GM18867 (cell line): ENCODE results near the gene GLI3.
"Not testable (repeated sequence)": the region's sequence is repeated elsewhere in the genome, so short reads cannot be mapped to it uniquely, and the experiment has no call there.

Source experiments
- ATAC-seq: cut with Tn5 transposase; IDR thresholded peaks from one replicate; pipeline ENCODE4 v1.9.1; 2021; ENCODE audit warnings: mild to moderate bottlenecking, moderate library complexity; ENCODE audit not compliant: unreplicated experiment

The GLI3 gene

DNA sequence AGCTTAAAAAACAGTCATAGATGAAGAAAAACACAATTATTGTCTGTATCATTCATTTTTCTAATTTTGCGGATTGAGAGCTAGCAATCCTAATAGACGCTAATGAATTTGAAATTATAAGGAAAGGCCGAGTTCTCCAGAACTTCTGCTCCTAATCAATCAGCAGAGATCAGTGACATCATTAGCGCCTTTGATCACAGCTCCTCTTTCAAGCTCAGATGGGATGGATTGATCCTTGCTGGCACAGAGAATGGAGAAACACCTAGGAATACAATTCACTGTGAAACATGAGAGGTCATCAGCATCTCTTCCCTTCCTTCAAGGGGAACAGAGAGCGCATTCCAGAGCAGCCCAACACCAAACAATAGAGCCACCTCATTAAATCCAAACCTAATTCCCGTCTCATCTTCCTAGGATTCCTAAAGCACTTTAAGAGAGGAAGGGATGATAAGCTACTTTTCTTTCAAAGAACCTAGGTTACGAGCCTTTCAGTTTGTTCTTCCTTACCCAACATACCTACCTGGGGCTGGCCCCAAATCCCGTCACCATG lies 24.4 kb downstream of the GLI3 start:
- no peak for ATAC-seq

DNA sequence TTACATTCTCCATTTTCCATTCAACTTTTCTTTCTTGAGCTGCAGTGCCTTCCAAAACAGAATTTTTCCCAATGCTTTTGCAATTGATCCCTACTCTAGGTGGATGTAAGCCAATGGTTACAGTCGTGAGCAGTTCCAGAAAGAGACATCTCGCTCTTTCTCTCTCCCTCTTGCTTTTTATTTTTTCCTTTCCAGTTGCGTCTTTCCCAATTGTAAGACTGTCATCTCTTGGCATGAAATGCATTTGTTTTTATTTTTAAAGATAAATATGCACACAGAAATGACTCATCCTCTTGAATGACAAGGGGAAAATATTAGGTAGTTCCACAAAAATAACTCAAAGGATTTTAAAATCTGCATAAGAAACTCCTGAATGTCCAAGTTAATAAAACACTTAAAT lies 25.1 kb downstream of the GLI3 start:
- no peak for ATAC-seq

DNA sequence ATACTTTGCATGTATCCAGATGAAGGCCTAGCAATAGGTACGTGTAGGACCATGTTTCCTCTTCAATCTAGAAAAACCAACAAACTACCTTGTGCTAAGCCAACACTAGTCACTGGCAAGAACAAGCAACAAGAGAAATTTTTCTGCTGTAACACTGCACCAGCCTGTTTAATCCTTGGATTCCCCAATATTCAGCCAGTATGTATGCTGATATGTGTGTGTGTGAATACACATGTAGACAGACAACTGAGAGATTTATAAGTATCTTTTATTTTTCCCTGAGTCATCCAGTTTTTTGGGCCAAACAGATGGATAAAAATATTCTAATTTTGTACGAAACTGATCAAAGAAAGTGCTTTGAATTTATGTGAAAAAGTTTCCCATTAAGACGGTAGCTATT lies 26.2 kb downstream of the GLI3 start:
- ATAC-seq = no peak

- no peak for ATAC-seq
Measured at GRCh38 chr7:42210333-42210732, 26.7 kb downstream of the GLI3 start.

DNA sequence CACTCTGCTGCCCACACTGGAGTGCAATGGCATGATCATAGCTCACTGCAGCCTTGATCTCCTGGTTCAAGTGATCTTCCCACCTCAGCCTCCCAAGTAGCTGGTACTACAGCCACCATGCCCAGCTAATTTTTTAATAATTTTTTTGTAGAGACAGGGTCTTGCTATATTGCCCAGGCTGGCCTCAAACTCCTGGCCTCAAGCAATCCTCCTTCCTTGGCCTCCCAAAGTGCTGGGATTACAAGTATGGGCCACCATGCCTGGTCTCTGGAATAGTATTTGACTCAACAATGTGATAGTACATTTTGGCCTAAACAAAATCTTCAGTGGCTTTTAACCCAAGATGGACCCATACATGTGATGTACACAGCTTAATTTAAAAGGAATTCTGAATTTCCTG lies 27.9 kb downstream of the GLI3 start:
- not testable (repeated sequence) for ATAC-seq

DNA sequence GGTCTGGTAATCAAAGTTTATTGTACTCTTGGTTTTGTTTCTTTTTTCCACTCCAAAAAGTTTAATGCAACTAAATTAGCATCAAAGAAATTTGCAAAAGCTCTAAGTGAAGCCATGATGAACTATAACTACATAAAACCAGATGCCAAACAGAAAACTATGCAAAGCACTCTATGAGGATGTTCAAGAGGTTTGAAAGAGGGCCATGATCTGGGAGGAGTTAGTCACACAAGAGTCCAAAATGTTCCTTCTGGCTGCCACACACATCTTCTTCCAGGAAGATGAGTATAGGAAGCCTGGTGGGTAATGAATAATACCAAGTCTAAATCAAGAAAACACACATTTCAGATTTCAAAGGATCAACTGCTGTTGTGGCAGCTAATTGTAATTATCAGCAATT lies 28.4 kb downstream of the GLI3 start:
- ATAC-seq = no peak

DNA sequence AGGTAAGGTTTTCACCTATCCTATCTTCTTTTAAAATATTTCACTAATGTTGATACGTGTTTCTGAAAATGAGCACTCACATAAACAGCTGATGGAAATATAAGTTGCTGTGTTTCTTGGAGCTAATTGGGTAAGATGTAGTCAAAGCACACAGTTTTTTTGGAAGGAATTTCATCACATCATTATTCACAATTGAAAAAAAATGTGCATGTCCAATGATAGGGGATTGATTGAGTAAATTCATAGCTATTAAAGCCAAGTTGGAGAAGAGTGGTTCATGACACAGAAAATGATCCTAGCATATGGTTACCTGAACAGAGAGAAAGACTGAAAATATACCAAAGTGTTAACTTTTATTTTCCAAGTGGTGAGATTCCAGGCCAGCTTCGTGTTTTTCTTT lies 29.6 kb downstream of the GLI3 start:
- ATAC-seq = no peak

- no peak for ATAC-seq
Measured at GRCh38 chr7:42203336-42203735, 33.7 kb downstream of the GLI3 start.

DNA sequence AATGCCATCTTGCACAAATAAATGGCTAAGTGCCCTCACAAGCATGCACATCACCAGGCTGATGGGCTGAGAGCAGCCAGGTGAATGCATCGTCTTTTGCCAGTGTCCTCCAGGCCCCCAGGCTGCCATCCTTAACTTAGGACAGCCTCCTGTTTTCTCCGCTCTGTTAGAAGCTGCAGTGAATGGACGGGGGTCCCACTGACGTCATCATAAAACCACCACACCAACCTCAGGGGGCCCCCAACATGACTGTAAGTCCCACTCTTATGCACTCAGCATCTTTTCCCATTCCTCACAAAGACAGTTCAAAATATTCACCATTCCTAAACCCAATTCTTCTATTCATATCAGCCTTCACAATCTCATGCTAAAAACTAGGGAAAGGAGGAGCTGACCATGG lies 34.4 kb downstream of the GLI3 start:
- no peak for ATAC-seq

DNA sequence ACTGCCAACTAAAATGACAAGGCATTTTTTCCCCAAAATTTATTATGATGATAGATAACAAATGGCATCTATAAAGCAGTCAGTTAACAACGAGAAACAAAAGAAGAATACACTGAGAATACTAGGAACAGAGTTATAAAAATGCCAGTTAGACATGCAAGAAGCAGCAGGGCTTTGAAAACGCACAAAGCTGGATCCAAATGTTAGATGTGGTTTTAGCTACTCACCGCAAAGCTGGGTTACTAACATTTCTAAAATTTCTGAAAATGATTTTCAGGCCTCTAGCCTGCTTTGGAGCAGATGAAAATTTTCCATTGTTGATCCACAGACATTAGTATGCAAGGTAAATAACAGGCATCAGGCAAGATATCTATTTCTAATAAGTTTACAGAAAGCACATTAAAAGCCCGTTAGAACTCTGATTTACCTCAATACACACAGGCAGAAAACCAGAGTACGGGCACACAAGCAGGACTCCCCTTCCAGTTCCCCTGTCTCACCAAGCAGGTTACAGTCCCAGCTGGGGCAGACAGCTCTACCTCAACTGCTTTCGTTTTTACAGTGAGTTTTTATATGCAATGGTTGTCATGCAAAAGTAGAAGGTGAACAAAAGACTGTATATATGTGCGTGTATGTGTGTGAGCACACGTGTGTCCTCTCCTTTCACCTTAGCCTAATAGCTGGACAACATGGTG lies 37.9 kb downstream of the GLI3 start:
- no peak for ATAC-seq

- ATAC-seq = no peak
Measured at GRCh38 chr7:42198296-42198695, 38.7 kb downstream of the GLI3 start.

DNA sequence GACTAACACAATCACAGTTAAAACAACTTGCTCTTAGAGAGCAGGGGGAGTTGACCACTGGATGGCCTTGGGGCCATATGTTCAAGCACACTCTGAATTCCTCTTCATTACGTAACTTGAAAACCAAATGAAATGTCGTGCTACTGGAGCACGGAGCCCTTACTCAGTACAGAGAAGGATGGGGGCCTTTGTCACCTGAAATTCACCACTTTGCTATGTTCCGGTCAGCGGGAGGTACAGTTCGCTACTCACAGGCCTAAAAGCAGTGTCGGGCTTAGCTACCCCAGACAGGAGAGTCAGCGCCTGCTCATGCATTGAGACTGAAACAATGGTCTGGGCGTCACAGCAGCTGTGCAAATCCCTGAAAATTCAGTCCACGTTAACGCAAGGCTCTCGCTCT lies 39.6 kb downstream of the GLI3 start:
- no peak for ATAC-seq

DNA sequence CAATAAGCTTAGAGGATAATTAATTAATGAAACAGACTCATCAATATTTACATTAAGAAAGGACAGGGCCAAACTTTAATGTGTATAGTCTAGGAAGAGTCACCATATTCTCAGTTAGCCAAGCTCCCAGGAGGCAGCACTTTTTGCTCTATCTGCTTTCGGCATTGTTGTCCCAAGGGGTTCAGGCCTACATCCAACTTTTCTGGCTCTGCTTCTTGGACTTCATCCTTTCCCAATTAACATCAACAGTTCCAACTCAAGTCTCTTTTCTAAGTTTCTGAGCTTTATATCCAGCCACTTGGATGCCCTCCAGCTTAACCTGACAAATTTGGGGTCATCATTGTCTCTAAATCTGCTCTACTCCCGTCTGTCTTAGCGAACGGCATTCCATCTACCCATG lies 42.8 kb downstream of the GLI3 start:
- no peak for ATAC-seq

- no peak for ATAC-seq
Measured at GRCh38 chr7:42193471-42194129, 43.4 kb downstream of the GLI3 start.

DNA sequence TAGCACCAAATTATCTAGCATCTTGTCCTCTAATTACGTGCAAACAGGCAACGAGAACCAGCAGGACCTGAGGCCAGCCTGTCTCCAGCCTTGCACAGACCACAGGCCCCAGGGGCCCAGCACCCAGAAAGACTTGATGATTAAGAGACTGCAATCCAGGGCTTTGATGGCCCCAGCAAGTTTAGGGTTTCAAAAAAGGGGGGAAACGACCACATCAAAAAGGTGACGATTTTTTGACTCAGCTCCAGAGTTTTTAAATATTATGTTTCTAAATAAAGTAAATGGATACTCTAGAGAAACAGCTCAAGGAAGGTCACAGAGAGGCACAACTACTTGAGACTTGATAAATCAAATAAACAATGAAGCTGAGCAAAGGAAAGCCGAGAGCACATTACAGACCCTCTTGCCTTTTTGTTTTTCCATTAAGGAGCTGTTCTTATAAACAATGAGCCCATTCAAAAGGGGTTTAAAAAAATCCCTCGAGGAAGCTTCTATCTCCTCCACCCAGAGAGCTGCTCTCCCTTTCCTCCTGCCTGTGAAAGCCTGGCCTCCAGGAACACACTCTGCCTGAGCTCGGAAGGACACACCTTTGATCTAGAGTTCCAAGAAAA lies 44.1 kb downstream of the GLI3 start:
- no peak for ATAC-seq

GRCh38 chr7:42192066-42192465 lies 44.9 kb downstream of the GLI3 start:
- no peak for ATAC-seq

DNA sequence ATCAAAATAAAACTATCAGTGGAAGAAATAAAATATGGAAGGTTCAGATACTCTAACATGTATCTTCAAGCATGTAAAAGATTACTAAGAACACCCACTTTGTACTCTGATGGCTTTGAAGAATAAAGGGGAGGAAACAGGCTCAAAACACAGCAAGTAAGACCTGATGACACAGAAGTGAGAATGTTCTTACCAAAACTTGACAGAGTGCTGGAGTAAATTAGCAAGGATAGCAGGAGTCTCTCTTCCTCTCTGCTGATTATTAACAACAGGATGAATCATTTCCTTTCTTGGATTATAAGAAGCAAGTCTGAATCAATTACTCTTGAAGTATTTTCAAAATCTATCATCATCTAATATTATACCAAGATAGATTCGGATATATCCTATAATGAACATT lies 47.5 kb downstream of the GLI3 start:
- no peak for ATAC-seq

- ATAC-seq = no peak
Measured at GRCh38 chr7:42186151-42186550, 50.9 kb downstream of the GLI3 start.

DNA sequence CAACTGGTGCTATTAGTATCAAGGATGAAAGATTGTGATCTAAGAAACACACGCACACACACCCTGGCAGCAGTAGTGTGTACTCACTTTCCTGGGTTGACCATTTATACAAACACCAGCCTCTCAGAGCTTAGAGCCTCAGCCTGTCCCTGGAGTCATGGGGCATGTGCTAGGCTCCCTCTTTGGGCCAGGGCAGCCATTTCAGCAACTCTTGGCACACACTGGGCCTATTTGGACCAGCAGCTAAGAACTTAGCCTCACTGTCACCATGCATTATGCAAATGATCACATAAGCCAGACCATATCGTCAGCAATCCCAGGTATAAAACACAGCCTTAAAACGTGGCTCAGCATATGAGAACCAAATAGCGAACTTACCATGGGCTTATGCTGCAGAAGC lies 51.3 kb downstream of the GLI3 start:
- no peak for ATAC-seq

GRCh38 chr7:42183547-42183946 lies 53.5 kb downstream of the GLI3 start:
- no peak for ATAC-seq

DNA sequence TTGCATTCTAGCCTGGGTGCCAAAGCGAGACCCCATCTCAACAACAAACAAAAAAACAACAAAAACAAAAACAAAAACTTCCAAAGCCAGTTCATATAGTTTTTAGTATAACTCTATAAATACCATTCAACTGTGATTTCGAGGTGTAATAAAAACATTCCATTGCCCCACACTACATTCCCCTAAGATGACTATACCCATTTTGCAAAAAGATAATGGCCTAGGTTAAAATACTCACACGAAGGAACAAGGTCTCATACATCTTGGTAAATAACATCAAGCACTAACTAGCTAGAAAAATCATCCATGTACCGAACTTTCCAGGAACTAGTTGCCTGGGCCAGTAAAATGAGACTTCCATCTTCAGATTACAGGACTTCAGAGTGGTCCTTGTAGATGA lies 55.4 kb downstream of the GLI3 start:
- ATAC-seq = no peak

GRCh38 chr7:42180806-42181205 lies 56.2 kb downstream of the GLI3 start:
- no peak for ATAC-seq
